Measurements from ENCODE around the gene ABHD16B. TPM values are rescaled to one million over a fixed set of nuclear protein-coding genes. Genes with fewer than 3 reads are reported as not detected.

ABHD16B gene
- total and polyA plus RNA-seq, 2 of the 13 experiments (the other 11 are each of a cell fraction or from before 2014, with no cell fraction given), result not detected

DNA sequence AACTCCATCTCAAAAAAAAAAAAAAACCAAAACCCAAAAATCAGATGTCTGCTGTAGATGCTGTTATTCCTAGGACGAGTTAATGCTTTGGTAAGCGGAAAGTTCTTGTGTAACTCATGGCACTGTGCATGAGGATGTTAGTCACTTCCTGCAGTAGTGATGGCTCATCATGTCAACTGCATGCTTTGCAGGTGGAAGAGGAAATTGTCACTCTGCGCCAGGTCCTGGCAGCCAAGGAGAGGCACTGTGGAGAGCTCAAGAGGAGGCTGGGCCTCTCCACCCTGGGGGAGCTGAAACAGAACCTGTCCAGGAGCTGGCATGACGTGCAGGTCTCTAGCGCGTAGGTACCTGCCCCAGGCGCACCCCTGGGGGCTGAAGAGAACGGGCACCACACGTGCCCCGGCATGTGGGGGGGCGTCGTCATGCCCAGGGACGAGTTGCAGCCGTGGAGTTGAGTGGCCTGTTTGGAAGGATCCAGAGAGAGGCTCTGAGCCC lies 12.2 kb downstream of the ABHD16B start:
- Histone ChIP-seq H3K27ac (ENCODE audit: extremely low read length, insufficient read depth, low read length) (no peak overlapping the region), H2AFZ (ENCODE audit: low read length) (no peak overlapping the region), H3K9me3 (ENCODE audit: low read length) (no peaks in the 10 kb centered on the region), H3K4me3 (replicated peaks in 1 of 3; ENCODE audit: insufficient read depth in 1 of 3, low read depth in 2 of 3, low read length in 3 of 3) (no peak overlapping the region), H3K4me2 (ENCODE audit: low read depth, low read length) (no peak overlapping the region), H3K4me1 (ENCODE audit: insufficient read depth, low read length) (peaks cover 4% of the 10 kb centered on the region; the same call in 1 of the 2 replicates), H3K36me3 (replicated peaks in 1 of 2; ENCODE audit: control insufficient read depth in 1 of 2, insufficient read depth in 2 of 2, low read length in 2 of 2) (peaks cover 57 to 87% of the 10 kb centered on the region in 2 experiments), H3K27me3 (ENCODE audit: control insufficient read depth in 1 of 2, insufficient read depth in 2 of 2, low read length in 2 of 2) (no peaks in the 10 kb centered on the region), H3K9ac (ENCODE audit: insufficient read depth, low read depth, low read length) (no peak overlapping the region), H4K20me1 (ENCODE audit: insufficient read depth, low read length) (peaks cover 14% of the 10 kb centered on the region; the same call in 1 of the 2 replicates), H3K79me2 (ENCODE audit: insufficient read depth, low read length) (peaks cover 45% of the 10 kb centered on the region)
- over 99% methylated on average over 14 of the region's 14 CpGs for WGBS (ENCODE audit: low lambda C conversion rate)
- ChIA-PET CTCF (ENCODE audit: low intra/inter-chr PET ratio, low total read pairs) (no interaction called here), POLR2A (interaction anchor here (2.7 kb wide), 1 partner anchor 8 kb away, joined by 12 read pairs; the partner anchor contains the start of gene TPD52L2)
- no peak for DNase-seq (ENCODE audit: low spot score)
- no TSS peak for BruUV-seq (replicated peaks)
- intact Hi-C loops (cut with micrococcal nuclease; ENCODE audit: unreplicated experiment), result no loop called here
- in situ Hi-C loops (cut with HindIII; ENCODE audit: extremely low pct_ligation_motif_present, low pct_unique_long_range_greater_than_20kb), result no loop called here
- no peak; the same call in 2 of the 3 replicates for ATAC-seq
- FAIRE-seq, result no peak
- TF ChIP-seq RCOR2 (CRISPR knock-in tag; IDR thresholded peaks at IDR 0.05), result no peak
- no peak for TF ChIP-seq ZNF558 (CRISPR knock-in tag; IDR thresholded peaks at IDR 0.05; ENCODE audit: borderline replicate concordance)
- TF ChIP-seq ZNF547 (CRISPR knock-in tag; IDR thresholded peaks at IDR 0.05), result no peak
- 0 out of 2 replicates have a peak, but pooled peaks have one; percentile 31 for TF ChIP-seq ETV5 (CRISPR knock-in tag; IDR thresholded peaks at IDR 0.05; ENCODE audit: borderline replicate concordance)
- TF ChIP-seq CHD2 (IDR thresholded peaks at IDR 0.05; ENCODE audit: low read depth, low read length), result no peak
- TF ChIP-seq ZMAT5 (CRISPR knock-in tag; IDR thresholded peaks at IDR 0.05; ENCODE audit: borderline replicate concordance, low read depth), result no peak
- TF ChIP-seq RBFOX2 (IDR thresholded peaks at IDR 0.05; ENCODE audit: low read depth, low read length), result peak; percentile 70
- no peak for TF ChIP-seq ZSCAN12 (CRISPR knock-in tag; IDR thresholded peaks at IDR 0.05)
- no peak for TF ChIP-seq SRY (CRISPR knock-in tag; IDR thresholded peaks at IDR 0.05)
- no peak for TF ChIP-seq MBD4 (IDR thresholded peaks at IDR 0.05; ENCODE audit: borderline replicate concordance, low read length)
- TF ChIP-seq PHB2 (IDR thresholded peaks at IDR 0.05; ENCODE audit: partially characterized antibody), result no peak
- TF ChIP-seq ATF1 (CRISPR knock-in tag; IDR thresholded peaks at IDR 0.05), result no peak
- TF ChIP-seq ZNF180 (CRISPR knock-in tag; IDR thresholded peaks at IDR 0.05; ENCODE audit: borderline replicate concordance, low read depth), result no peak
- TF ChIP-seq TCF12 (IDR thresholded peaks at IDR 0.05), result no peak
- no peak for TF ChIP-seq TCF12 (CRISPR knock-in tag; IDR thresholded peaks at IDR 0.05)
- TF ChIP-seq ZNF280B (CRISPR knock-in tag; IDR thresholded peaks at IDR 0.05; ENCODE audit: borderline replicate concordance), result 0 out of 2 replicates have a peak, but pooled peaks have one; percentile 32
- no peak for TF ChIP-seq SRF (IDR thresholded peaks at IDR 0.05; ENCODE audit: low read depth, low read length)
- no peak for TF ChIP-seq AFF4 (CRISPR knock-in tag; IDR thresholded peaks at IDR 0.05)
- no peak for TF ChIP-seq ZNF564 (CRISPR knock-in tag; IDR thresholded peaks at IDR 0.05)
- TF ChIP-seq CREB1 (IDR thresholded peaks at IDR 0.05), result no peak
- no peak for TF ChIP-seq CREB1 (CRISPR knock-in tag; IDR thresholded peaks at IDR 0.05)

Data from HepG2 (cell line).